H1 (cell line): ENCODE measurements around the gene KATNAL2. TPM values are rescaled to one million over a fixed set of nuclear protein-coding genes. Genes with fewer than 3 reads are reported as not detected.
A peak's percentile ranks its signal among the peaks of the same experiment; 100 is the strongest.

Source experiments
- CTCF ChIA-PET: fragments of 300-600 bp; sonication (Branson Sonifier 250); formaldehyde crosslinking; loops from one replicate; lab custom pipeline; 2021; ENCODE audit not compliant: partially characterized antibody; lab: Charles Lee
- POLR2A ChIA-PET: fragments of 300-600 bp; sonication (Branson Sonifier 250); formaldehyde crosslinking; loops from one replicate; lab custom pipeline; 2021; ENCODE audit warnings: inconsistent platforms; ENCODE audit not compliant: partially characterized antibody; lab: Charles Lee
- DNase-seq, 2 experiments: peaks; one replicate each; pipeline versions ENCODE4 v3.0.0 to v3.0.0-alpha.2; 2010 to 2022; ENCODE audit warnings: low spot score in 2 of 2, low read depth in 1 of 2, mixed read lengths in 1 of 2
- FAIRE-seq: peaks from 2 replicates; lab custom pipeline; 2011; peaks lifted over from hg19 to GRCh38; lab: Jason Lieb, UNC
- H2AFZ ChIP-seq: 2 replicates; pipeline ENCODE4 v1.8.1; 2012; ENCODE audit warnings: low read length, inconsistent platforms
- H2AK5ac ChIP-seq: 2 replicates; pipeline ENCODE4 v1.6.1; 2013; ENCODE audit warnings: low read depth, low read length
- H2BK120ac ChIP-seq: replicated peaks from 2 replicates; pipeline ENCODE3; 2013; ENCODE audit warnings: low read depth, low read length, inconsistent platforms
- H2BK12ac ChIP-seq: 2 replicates; pipeline ENCODE4 v1.6.1; 2013; ENCODE audit warnings: low read depth, low read length
- H2BK15ac ChIP-seq: 2 replicates; pipeline ENCODE4 v1.6.1; 2013; ENCODE audit warnings: low read length
- H2BK20ac ChIP-seq: 2 replicates; pipeline ENCODE4 v1.6.1; 2013; ENCODE audit warnings: low read length
- H2BK5ac ChIP-seq: 2 replicates; pipeline ENCODE4 v1.6.1; 2013; ENCODE audit warnings: low read depth, low read length
- H3K14ac ChIP-seq: 2 replicates; pipeline ENCODE4 v1.6.1; 2013; ENCODE audit warnings: inconsistent platforms; ENCODE audit not compliant: insufficient read length
- H3K18ac ChIP-seq: 2 replicates; pipeline ENCODE4 v1.6.1; 2013; ENCODE audit warnings: low read length; ENCODE audit errors: extremely low read depth
- H3K23ac ChIP-seq: 2 replicates; pipeline ENCODE4 v1.6.1; 2013; ENCODE audit warnings: inconsistent platforms; ENCODE audit not compliant: insufficient read length
- H3K23me2 ChIP-seq: 2 replicates; pipeline ENCODE4 v1.6.1; 2013; ENCODE audit warnings: low read depth, low read length
- H3K27ac ChIP-seq: 2 replicates; pipeline ENCODE4 v1.6.1; 2011; ENCODE audit warnings: low read depth, low read length, inconsistent platforms
- H3K27me3 ChIP-seq, 4 experiments: replicated peaks in 1 of 4; 1 replicate in 1 of 4; 2 replicates in 3 of 4; pipeline versions ENCODE4 v1.6.1 to v1.8.1; 2011 to 2013; ENCODE audit warnings: low read length in 3 of 4, mild to moderate bottlenecking in 3 of 4, inconsistent platforms in 2 of 4, mixed read lengths in 2 of 4, moderate library complexity in 1 of 4; ENCODE audit not compliant: control insufficient read depth in 3 of 4, insufficient read depth in 3 of 4; ENCODE audit errors: extremely low read depth in 1 of 4
- H3K36me3 ChIP-seq, 4 experiments: 2 replicates each; pipeline versions ENCODE4 v1.6.1 to v1.8.1; 2011 to 2013; ENCODE audit warnings: mild to moderate bottlenecking in 4 of 4, low read length in 3 of 4, moderate library complexity in 2 of 4, control low read depth in 1 of 4, inconsistent platforms in 1 of 4; ENCODE audit not compliant: insufficient read depth in 4 of 4, control insufficient read depth in 2 of 4
- H3K4ac ChIP-seq: replicated peaks from 2 replicates; pipeline ENCODE3; 2013; ENCODE audit warnings: low read length, low read depth, mixed read lengths, inconsistent platforms; ENCODE audit not compliant: insufficient read length
- H3K4me1 ChIP-seq, 4 experiments: replicated peaks in 1 of 4; 1 replicate in 1 of 4; 2 replicates in 3 of 4; pipeline versions ENCODE4 v1.6.1 to v1.8.1; 2011 to 2013; ENCODE audit warnings: low read length in 3 of 4, inconsistent platforms in 2 of 4, mixed read lengths in 1 of 4; ENCODE audit not compliant: insufficient read depth in 4 of 4, control insufficient read depth in 3 of 4
- H3K4me2 ChIP-seq, 2 experiments: 2 replicates each; pipeline versions ENCODE4 v1.6.1 to v1.8.1; 2011 to 2013; ENCODE audit warnings: low read depth in 2 of 2, low read length in 2 of 2, control low read depth in 1 of 2, inconsistent platforms in 1 of 2, mild to moderate bottlenecking in 1 of 2; ENCODE audit not compliant: insufficient read depth in 1 of 2
- H3K4me3 ChIP-seq, 4 experiments: fragments of 200-600, 300-600 bp in 1 of 4; sonication (generic), shearing (Covaris generic), sonication (Bioruptor Twin) in 1 of 4; 2 replicates each; pipeline versions ENCODE4 v1.5.1 to v1.8.1; 2011 to 2016; ENCODE audit warnings: low read length in 4 of 4, low read depth in 3 of 4, control low read depth in 2 of 4, inconsistent platforms in 2 of 4, mild to moderate bottlenecking in 2 of 4, mixed read lengths in 1 of 4, moderate library complexity in 1 of 4; ENCODE audit not compliant: insufficient read depth in 2 of 4; ENCODE audit errors: extremely low read depth in 1 of 4
- H3K56ac ChIP-seq: replicated peaks from 2 replicates; pipeline ENCODE3; 2013; ENCODE audit warnings: low read depth, mild to moderate bottlenecking, mixed read lengths, low read length, inconsistent platforms; ENCODE audit not compliant: insufficient read length
- H3K79me1 ChIP-seq: 2 replicates; pipeline ENCODE4 v1.6.1; 2013; ENCODE audit warnings: low read depth, low read length, control low read depth
- H3K79me2 ChIP-seq, 2 experiments: 2 replicates each; pipeline versions ENCODE4 v1.6.1 to v1.8.1; 2012 to 2013; ENCODE audit warnings: low read length in 2 of 2, mild to moderate bottlenecking in 2 of 2, inconsistent platforms in 1 of 2; ENCODE audit not compliant: insufficient read depth in 2 of 2, control insufficient read depth in 1 of 2
- H3K9ac ChIP-seq, 4 experiments: replicated peaks in 1 of 4; 1 replicate in 1 of 4; 2 replicates in 3 of 4; pipeline versions ENCODE4 v1.6.1 to v1.8.1; 2011 to 2013; ENCODE audit warnings: low read depth in 3 of 4, low read length in 3 of 4, control low read depth in 2 of 4, mild to moderate bottlenecking in 2 of 4, moderate library complexity in 2 of 4, inconsistent platforms in 1 of 4; ENCODE audit errors: extremely low read depth in 1 of 4
- H3K9me3 ChIP-seq, 2 experiments: 2 replicates each; pipeline versions ENCODE4 v1.6.1 to v1.8.1; 2012 to 2013; ENCODE audit warnings: mild to moderate bottlenecking in 2 of 2, moderate library complexity in 2 of 2, control low read depth in 1 of 2, inconsistent platforms in 1 of 2, low read depth in 1 of 2, low read length in 1 of 2, mixed read lengths in 1 of 2; ENCODE audit not compliant: insufficient read depth in 2 of 2
- H4K20me1 ChIP-seq, 2 experiments: replicated peaks in 1 of 2; 2 replicates each; pipeline versions ENCODE3 to v1.8.1; 2011 to 2013; ENCODE audit warnings: inconsistent platforms in 2 of 2, low read length in 2 of 2, mild to moderate bottlenecking in 1 of 2; ENCODE audit not compliant: insufficient read depth in 2 of 2, control insufficient read depth in 1 of 2
- H4K5ac ChIP-seq: 2 replicates; pipeline ENCODE4 v1.6.1; 2013; ENCODE audit warnings: low read length, low read depth, mixed read lengths, inconsistent platforms; ENCODE audit not compliant: insufficient read length
- H4K8ac ChIP-seq: 2 replicates; pipeline ENCODE4 v1.8.0; 2013; ENCODE audit warnings: mild to moderate bottlenecking, moderate library complexity, low read length, inconsistent platforms; ENCODE audit not compliant: insufficient read depth; ENCODE audit errors: extremely low read depth
- H4K91ac ChIP-seq: replicated peaks from 2 replicates; pipeline ENCODE3; 2013; ENCODE audit warnings: low read length, mixed read lengths, inconsistent platforms; ENCODE audit not compliant: insufficient read length
- CEBPB ChIP-seq: IDR thresholded peaks from 2 replicates; pipeline ENCODE4 v1.6.1; 2012; ENCODE audit warnings: low read depth, low read length
- RAD21 ChIP-seq, 2 experiments: IDR thresholded peaks in 1 of 2; conservative IDR thresholded peaks in 1 of 2; 2 replicates each; pipeline ENCODE4 v1.6.1; 2011; ENCODE audit warnings: low read depth in 2 of 2, low read length in 2 of 2, improper control_type of control experiment in 1 of 2, inconsistent platforms in 1 of 2, mild to moderate bottlenecking in 1 of 2, moderate library complexity in 1 of 2
- WGBS, 2 experiments: shearing (Covaris generic) in 1 of 2; methylation state at CpG; one replicate each; pipeline versions ENCODE4 v1.1.6 to v1.1.7; 2013 to 2015; ENCODE audit warnings: low lambda C conversion rate in 2 of 2, mixed read lengths in 2 of 2, inconsistent platforms in 1 of 2, low coverage in 1 of 2, missing lambda C conversion rate in 1 of 2; ENCODE audit not compliant: insufficient replicate concordance in 2 of 2, insufficient coverage in 1 of 2, insufficient read length in 1 of 2; ENCODE audit errors: extremely low coverage in 1 of 2, missing lambda C conversion rate in 1 of 2; 5-methylcytosine and 5-hydroxymethylcytosine counted together
- polyA plus RNA-seq, 7 experiments: library from polyadenylated mRNA; depleted of rRNA in 3 of 7; stranded (reverse) in 5 of 7; unstranded in 2 of 7; fragments of >200 nt in 5 of 7; fragments of 200-250 nt in 2 of 7; gene quantifications; 1 replicate in 5 of 7; 2 replicates in 1 of 7; 4 replicates in 1 of 7; pipeline versions ENCODE4 v1.2.1 to v1.2.3, GENCODE V29; 2011 to 2013; ENCODE audit warnings: missing spikeins in 2 of 7, mixed read lengths in 2 of 7
- total RNA-seq: library from RNA; stranded (reverse); fragmentation: NEBNext Ultra II Directional; extraction: Animal tissue kit (Norgen Biotek cat#: 25700); gene quantifications from 2 replicates; pipeline ENCODE4 v1.2.1, GENCODE V29; 2021

Gene KATNAL2
- total and polyA plus RNA-seq, 2 of the 8 experiments (the other 6 are each of a cell fraction or from before 2014, with no cell fraction given) = 10.0 to 15.2 TPM

DNA sequence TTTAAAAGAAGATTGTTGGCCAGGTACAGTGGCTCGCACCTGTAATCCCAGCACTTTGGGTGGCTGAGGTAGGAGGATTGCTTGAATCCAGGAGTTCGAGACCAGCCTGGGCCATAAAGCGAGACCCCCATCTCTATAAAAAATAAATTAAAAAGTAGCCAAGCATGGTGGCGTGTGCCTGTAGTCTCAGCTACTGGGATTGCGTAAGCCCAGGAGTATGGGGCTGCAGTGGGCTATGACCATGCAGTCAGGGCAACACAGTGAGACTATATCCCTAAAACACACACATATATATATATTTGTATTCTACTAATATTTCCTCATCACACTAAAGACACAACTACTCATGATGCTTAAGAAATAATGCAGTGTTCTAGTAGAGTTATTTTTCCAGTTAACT lies 225.8 kb downstream of the KATNAL2 start:
- Histone ChIP-seq H2BK20ac (no peak overlapping the region), H3K9ac (no peak overlapping the region), H2AK5ac (no peak overlapping the region), H3K36me3 (no peaks in the 10 kb centered on the region), H3K4ac (no peak overlapping the region), H3K4me2 (no peak overlapping the region), H3K4me1 (no peaks in the 10 kb centered on the region), H3K27me3 (no peaks in the 10 kb centered on the region), H3K23ac (no peak overlapping the region), H3K27ac (no peak overlapping the region)
- FAIRE-seq = no peak
- POLR2A ChIA-PET = no interaction called here
- WGBS, 2 experiments = 98% methylated on average over 5 of the region's 5 CpGs; no CpG with 5 or more reads in 1 of the 2 experiments
- peak; percentile 54; the same call in 1 of the 2 replicates for TF ChIP-seq CEBPB
- no peak for TF ChIP-seq RAD21 (IDR thresholded peaks at IDR 0.05 in 1 of 2, conservative IDR thresholded peaks at IDR 0.05 in 1 of 2; ENCODE audit: low read depth in 2 of 2, low read length in 2 of 2)
- TF ChIP-seq, all 59 proteins: peak for 1
- H3K9me3 ChIP-seq = no peaks in the 10 kb centered on the region
- H4K8ac ChIP-seq = no peak overlapping the region
- no peak overlapping the region for H3K56ac ChIP-seq
- no peak overlapping the region for H3K14ac ChIP-seq
- no peak overlapping the region for H2BK15ac ChIP-seq
- no peak overlapping the region for H2BK12ac ChIP-seq
- peaks cover 0 to 6% of the 10 kb centered on the region in 2 experiments for H4K20me1 ChIP-seq
- H3K18ac ChIP-seq = no peak overlapping the region
- H3K4me3 ChIP-seq = no peak overlapping the region
- CTCF ChIA-PET = no interaction called here
- H4K91ac ChIP-seq = no peak overlapping the region
- H4K5ac ChIP-seq = no peak overlapping the region
- no peak overlapping the region for H2BK120ac ChIP-seq
- H2AFZ ChIP-seq = no peak overlapping the region
- H2BK5ac ChIP-seq = no peak overlapping the region
- H3K79me2 ChIP-seq = peaks cover 5 to 80% of the 10 kb centered on the region in 2 experiments; a peak in 3 of 4 replicates
- no peak for DNase-seq
- no peaks in the 10 kb centered on the region for H3K23me2 ChIP-seq
- peaks cover 3% of the 10 kb centered on the region; the same call in 1 of the 2 replicates for H3K79me1 ChIP-seq
